ENCODE results near the gene CCDC13. TPM values are rescaled to one million over a fixed set of nuclear protein-coding genes. Genes with fewer than 3 reads are reported as not detected.

The CCDC13 gene
- total and polyA plus RNA-seq, 10 of the 15 experiments (the other 5 are each of a cell fraction or from before 2014, with no cell fraction given) = 0.13 to 0.81 (median 0.30) TPM; not detected in 4

DNA sequence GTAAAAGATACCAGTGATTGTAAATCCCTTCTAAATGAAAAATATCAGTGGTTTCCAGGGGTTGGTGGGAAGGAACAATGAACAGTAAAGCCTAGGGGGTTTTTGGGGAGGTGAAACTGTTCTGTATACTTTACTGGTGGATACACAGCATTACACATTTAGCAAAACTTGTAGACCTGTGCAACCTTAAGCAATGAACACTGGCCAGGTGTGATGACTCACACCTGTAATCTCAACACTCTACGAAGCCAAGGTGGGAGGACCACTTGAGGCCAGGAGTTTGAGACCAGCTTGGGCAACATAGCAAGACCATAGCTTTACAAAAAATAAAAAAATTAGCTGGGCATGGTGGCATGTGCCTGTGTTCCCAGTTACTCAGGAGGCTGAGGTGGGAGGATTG is 1.8 kb downstream of the CCDC13 start:
- Histone ChIP-seq H3K79me2 (ENCODE audit: control insufficient read depth, insufficient read depth, low read length) (no peaks in the 10 kb centered on the region), H4K20me1 (ENCODE audit: control insufficient read depth, insufficient read depth) (no peaks in the 10 kb centered on the region), H2AFZ (ENCODE audit: control insufficient read depth, low read depth, low read length) (no peak overlapping the region), H3K36me3 (ENCODE audit: control insufficient read depth in 2 of 2, insufficient read depth in 2 of 2, low read length in 1 of 2) (no peaks in the 10 kb centered on the region), H3K27me3 (replicated peaks in 1 of 2; ENCODE audit: control insufficient read depth in 2 of 2, insufficient read depth in 2 of 2, low read length in 1 of 2) (no peaks in the 10 kb centered on the region), H3K4me3 (no peak overlapping the region), H3K4me2 (ENCODE audit: control insufficient read depth, insufficient read depth) (no peak overlapping the region), H3K9me3 (replicated peaks; ENCODE audit: control insufficient read depth, insufficient read depth, low read length) (no peaks in the 10 kb centered on the region), H3K4me1 (ENCODE audit: control insufficient read depth, insufficient read depth, low read length) (peaks cover 5% of the 10 kb centered on the region; the same call in 1 of the 2 replicates), H3K27ac (ENCODE audit: control insufficient read depth, insufficient read depth) (no peak overlapping the region), H3K9ac (ENCODE audit: control insufficient read depth, insufficient read depth, low read length) (no peak overlapping the region)
- CTCF ChIA-PET = interaction anchor here (0.6 to 1.7 kb wide), 4 partner anchors 9 to 189 kb away, joined by 4 to 5 read pairs (median 4); partner anchors contain the start of gene SEC22C
- POLR2A ChIA-PET = no interaction called here
- ATAC-seq = no peak
- RAD21 ChIA-PET (ENCODE audit: unreplicated experiment) = no interaction called here
- TF ChIP-seq, protein P1, sequence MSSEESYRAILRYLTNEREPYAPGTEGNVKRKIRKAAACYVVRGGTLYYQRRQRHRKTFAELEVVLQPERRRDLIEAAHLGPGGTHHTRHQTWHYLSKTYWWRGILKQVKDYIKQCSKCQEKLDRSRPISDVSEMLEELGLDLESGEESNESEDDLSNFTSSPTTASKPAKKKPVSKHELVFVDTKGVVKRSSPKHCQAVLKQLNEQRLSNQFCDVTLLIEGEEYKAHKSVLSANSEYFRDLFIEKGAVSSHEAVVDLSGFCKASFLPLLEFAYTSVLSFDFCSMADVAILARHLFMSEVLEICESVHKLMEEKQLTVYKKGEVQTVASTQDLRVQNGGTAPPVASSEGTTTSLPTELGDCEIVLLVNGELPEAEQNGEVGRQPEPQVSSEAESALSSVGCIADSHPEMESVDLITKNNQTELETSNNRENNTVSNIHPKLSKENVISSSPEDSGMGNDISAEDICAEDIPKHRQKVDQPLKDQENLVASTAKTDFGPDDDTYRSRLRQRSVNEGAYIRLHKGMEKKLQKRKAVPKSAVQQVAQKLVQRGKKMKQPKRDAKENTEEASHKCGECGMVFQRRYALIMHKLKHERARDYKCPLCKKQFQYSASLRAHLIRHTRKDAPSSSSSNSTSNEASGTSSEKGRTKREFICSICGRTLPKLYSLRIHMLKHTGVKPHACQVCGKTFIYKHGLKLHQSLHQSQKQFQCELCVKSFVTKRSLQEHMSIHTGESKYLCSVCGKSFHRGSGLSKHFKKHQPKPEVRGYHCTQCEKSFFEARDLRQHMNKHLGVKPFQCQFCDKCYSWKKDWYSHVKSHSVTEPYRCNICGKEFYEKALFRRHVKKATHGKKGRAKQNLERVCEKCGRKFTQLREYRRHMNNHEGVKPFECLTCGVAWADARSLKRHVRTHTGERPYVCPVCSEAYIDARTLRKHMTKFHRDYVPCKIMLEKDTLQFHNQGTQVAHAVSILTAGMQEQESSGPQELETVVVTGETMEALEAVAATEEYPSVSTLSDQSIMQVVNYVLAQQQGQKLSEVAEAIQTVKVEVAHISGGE (CRISPR knock-in tag; IDR thresholded peaks at IDR 0.05) = no peak
- no peak for TF ChIP-seq HCFC1 (IDR thresholded peaks at IDR 0.05; ENCODE audit: low read length)
- TF ChIP-seq MYB (IDR thresholded peaks at IDR 0.05; ENCODE audit: borderline replicate concordance, low read depth, low read length) = no peak
- TF ChIP-seq HDAC2 (IDR thresholded peaks at IDR 0.05) = no peak
- TF ChIP-seq RAD21 (IDR thresholded peaks at IDR 0.05; ENCODE audit: insufficient read depth, low read depth, low read length) = no peak
- no peak for TF ChIP-seq KAT2A (conservative IDR thresholded peaks at IDR 0.05; ENCODE audit: control insufficient read depth, low read depth, low read length)
- no peak for TF ChIP-seq RBBP5 (conservative IDR thresholded peaks at IDR 0.05)
- no peak for TF ChIP-seq SMARCA5 (IDR thresholded peaks at IDR 0.05)
- no peak for TF ChIP-seq TCF3 (IDR thresholded peaks at IDR 0.05; ENCODE audit: borderline replicate concordance, insufficient read depth, low read depth, low read length)
- TF ChIP-seq, protein P2, sequence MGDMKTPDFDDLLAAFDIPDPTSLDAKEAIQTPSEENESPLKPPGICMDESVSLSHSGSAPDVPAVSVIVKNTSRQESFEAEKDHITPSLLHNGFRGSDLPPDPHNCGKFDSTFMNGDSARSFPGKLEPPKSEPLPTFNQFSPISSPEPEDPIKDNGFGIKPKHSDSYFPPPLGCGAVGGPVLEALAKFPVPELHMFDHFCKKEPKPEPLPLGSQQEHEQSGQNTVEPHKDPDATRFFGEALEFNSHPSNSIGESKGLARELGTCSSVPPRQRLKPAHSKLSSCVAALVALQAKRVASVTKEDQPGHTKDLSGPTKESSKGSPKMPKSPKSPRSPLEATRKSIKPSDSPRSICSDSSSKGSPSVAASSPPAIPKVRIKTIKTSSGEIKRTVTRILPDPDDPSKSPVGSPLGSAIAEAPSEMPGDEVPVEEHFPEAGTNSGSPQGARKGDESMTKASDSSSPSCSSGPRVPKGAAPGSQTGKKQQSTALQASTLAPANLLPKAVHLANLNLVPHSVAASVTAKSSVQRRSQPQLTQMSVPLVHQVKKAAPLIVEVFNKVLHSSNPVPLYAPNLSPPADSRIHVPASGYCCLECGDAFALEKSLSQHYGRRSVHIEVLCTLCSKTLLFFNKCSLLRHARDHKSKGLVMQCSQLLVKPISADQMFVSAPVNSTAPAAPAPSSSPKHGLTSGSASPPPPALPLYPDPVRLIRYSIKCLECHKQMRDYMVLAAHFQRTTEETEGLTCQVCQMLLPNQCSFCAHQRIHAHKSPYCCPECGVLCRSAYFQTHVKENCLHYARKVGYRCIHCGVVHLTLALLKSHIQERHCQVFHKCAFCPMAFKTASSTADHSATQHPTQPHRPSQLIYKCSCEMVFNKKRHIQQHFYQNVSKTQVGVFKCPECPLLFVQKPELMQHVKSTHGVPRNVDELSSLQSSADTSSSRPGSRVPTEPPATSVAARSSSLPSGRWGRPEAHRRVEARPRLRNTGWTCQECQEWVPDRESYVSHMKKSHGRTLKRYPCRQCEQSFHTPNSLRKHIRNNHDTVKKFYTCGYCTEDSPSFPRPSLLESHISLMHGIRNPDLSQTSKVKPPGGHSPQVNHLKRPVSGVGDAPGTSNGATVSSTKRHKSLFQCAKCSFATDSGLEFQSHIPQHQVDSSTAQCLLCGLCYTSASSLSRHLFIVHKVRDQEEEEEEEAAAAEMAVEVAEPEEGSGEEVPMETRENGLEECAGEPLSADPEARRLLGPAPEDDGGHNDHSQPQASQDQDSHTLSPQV (IDR thresholded peaks at IDR 0.05) = no peak
- TF ChIP-seq SIN3A (IDR thresholded peaks at IDR 0.05; ENCODE audit: low read depth, low read length) = no peak
- no peak for TF ChIP-seq ZNF217 (IDR thresholded peaks at IDR 0.05)
- no peak for TF ChIP-seq ZNF622 (IDR thresholded peaks at IDR 0.05)
- TF ChIP-seq CBFB (IDR thresholded peaks at IDR 0.05; ENCODE audit: low read depth) = no peak
- no peak for TF ChIP-seq CBX3 (IDR thresholded peaks at IDR 0.05; ENCODE audit: borderline replicate concordance, low read depth)
- BruUV-seq (replicated peaks) = no TSS peak
- SMC1A ChIA-PET (ENCODE audit: uncharacterized antibody, unreplicated experiment) = no interaction called here
- intact Hi-C loops (cut with micrococcal nuclease; ENCODE audit: unreplicated experiment) (no loop called here), in situ Hi-C loops (cut with MboI) (no loop called here)
- no peak for FAIRE-seq
- no peak for DNase-seq (ENCODE audit: low read depth, low spot score)
- WGBS (ENCODE audit: insufficient coverage, insufficient replicate concordance, low lambda C conversion rate, missing lambda C conversion rate) = 100% methylated on average over 1 of the region's 1 CpG

All from GM12878 (cell line).